Skeletal muscle tissue (tissue), 4 donors: Measurements from ENCODE around the gene GLIS2. TPM values are rescaled to one million over a fixed set of nuclear protein-coding genes. Genes with fewer than 3 reads are reported as not detected.

Experiments
- H3K27ac ChIP-seq: one replicate; pipeline ENCODE4 v1.7.0; 2013; ENCODE audit warnings: mild to moderate bottlenecking, low read depth, low read length, inconsistent platforms
- H3K27me3 ChIP-seq, 3 donors: one replicate each; pipeline ENCODE4 v1.7.0; 2013; ENCODE audit warnings: low read length in 3 of 3; ENCODE audit not compliant: control insufficient read depth in 3 of 3, insufficient read depth in 3 of 3
- H3K36me3 ChIP-seq, 3 donors: one replicate each; pipeline ENCODE4 v1.7.0; 2013; ENCODE audit warnings: low read length in 3 of 3; ENCODE audit not compliant: control insufficient read depth in 3 of 3, insufficient read depth in 3 of 3
- H3K4me1 ChIP-seq, 3 donors: one replicate each; pipeline ENCODE4 v1.7.0; 2013; ENCODE audit warnings: low read length in 3 of 3, mild to moderate bottlenecking in 3 of 3; ENCODE audit not compliant: control insufficient read depth in 3 of 3, insufficient read depth in 3 of 3
- H3K4me3 ChIP-seq, 3 donors: one replicate each; pipeline ENCODE4 v1.7.0; 2013; ENCODE audit warnings: low read length in 3 of 3
- H3K9ac ChIP-seq, 3 donors: one replicate each; pipeline ENCODE4 v1.7.0; 2013; ENCODE audit warnings: low read length in 3 of 3, mild to moderate bottlenecking in 3 of 3, moderate library complexity in 2 of 3, low read depth in 1 of 3
- H3K9me3 ChIP-seq, 3 donors: one replicate each; pipeline ENCODE4 v1.7.0; 2013; ENCODE audit warnings: low read length in 3 of 3; ENCODE audit not compliant: control insufficient read depth in 3 of 3
- total RNA-seq: library from RNA; depleted of rRNA; stranded (reverse); fragments of >200 nt; gene quantifications from one replicate; pipeline ENCODE4 v1.2.3, GENCODE V29; 2014
- donor health status: Osteomylitis.

GLIS2 gene
- total RNA-seq, 1 donor from 2014 or later = 4.2 TPM

DNA sequence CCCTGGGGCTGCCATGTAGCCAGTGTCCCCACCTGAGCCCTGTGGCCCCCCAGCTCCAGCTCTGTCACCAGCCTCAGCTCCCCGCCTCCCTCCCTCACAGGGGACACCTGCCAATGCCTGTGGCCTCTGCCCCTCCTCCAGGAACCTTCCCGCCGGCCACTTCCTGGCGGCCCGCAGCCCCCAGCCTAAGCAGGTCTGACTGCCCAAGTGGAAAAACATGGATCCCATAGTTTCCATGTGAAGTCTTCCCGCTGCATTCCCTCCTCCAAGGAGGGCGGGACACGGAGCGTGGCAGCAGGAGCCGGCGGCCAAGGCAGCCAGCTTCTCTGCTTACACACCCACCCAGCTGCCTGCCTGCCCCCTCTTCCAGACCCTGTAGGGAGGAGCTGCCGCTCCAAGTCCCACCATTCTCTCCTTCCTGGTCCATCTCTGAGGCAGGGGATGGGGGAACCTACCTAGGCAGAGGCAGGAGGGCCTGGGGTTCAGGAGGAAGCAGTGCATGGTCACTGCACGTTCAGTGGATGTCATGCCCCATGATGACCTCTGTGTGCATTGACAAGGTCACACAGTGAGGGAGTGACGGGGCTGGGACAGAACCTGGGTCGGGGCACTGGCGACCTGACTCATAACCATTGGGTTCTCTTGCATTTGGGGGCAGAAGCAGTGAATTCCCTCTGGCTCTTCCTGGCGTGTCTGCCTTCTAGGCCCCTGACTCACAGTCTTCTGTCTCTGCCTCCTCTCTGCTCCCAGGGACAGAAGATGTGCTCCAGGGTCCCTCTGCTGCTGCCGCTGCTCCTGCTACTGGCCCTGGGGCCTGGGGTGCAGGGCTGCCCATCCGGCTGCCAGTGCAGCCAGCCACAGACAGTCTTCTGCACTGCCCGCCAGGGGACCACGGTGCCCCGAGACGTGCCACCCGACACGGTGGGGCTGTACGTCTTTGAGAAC, 64.5 kb downstream of the GLIS2 start:
- Histone ChIP-seq H3K27me3 (no peaks in the 10 kb centered on the region), H3K9ac (no peak overlapping the region), H3K4me1 (peaks cover 40 to 61% (median 55%) of the 10 kb centered on the region in 3 donors)

DNA sequence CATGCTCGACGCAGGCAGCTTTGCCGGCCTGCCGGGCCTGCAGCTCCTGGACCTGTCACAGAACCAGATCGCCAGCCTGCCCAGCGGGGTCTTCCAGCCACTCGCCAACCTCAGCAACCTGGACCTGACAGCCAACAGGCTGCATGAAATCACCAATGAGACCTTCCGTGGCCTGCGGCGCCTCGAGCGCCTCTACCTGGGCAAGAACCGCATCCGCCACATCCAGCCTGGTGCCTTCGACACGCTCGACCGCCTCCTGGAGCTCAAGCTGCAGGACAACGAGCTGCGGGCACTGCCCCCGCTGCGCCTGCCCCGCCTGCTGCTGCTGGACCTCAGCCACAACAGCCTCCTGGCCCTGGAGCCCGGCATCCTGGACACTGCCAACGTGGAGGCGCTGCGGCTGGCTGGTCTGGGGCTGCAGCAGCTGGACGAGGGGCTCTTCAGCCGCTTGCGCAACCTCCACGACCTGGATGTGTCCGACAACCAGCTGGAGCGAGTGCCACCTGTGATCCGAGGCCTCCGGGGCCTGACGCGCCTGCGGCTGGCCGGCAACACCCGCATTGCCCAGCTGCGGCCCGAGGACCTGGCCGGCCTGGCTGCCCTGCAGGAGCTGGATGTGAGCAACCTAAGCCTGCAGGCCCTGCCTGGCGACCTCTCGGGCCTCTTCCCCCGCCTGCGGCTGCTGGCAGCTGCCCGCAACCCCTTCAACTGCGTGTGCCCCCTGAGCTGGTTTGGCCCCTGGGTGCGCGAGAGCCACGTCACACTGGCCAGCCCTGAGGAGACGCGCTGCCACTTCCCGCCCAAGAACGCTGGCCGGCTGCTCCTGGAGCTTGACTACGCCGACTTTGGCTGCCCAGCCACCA, 65.4 kb downstream of the GLIS2 start:
- H3K4me1 ChIP-seq = peaks cover 38 to 53% (median 52%) of the 10 kb centered on the region in 3 donors
- peak overlapping the region in 2 of 3 donors; percentile 36 to 49 for H3K4me3 ChIP-seq
- peaks cover 0 to 15% (median 3%) of the 10 kb centered on the region in 3 donors for H3K36me3 ChIP-seq
- H3K9me3 ChIP-seq = no peaks in the 10 kb centered on the region
- peak overlapping the region; percentile 44 for H3K27ac ChIP-seq
- H3K27me3 ChIP-seq = no peaks in the 10 kb centered on the region
- peak overlapping the region in 2 of 3 donors; percentile 45 to 66 for H3K9ac ChIP-seq

More for the DNA sequence above, 64.5 kb downstream of the GLIS2 start:
- peaks cover 0 to 12% (median under 1%) of the 10 kb centered on the region in 3 donors for H3K36me3 ChIP-seq
- no peak overlapping the region for H3K27ac ChIP-seq
- H3K9me3 ChIP-seq = no peaks in the 10 kb centered on the region
- H3K4me3 ChIP-seq = no peak overlapping the region

DNA sequence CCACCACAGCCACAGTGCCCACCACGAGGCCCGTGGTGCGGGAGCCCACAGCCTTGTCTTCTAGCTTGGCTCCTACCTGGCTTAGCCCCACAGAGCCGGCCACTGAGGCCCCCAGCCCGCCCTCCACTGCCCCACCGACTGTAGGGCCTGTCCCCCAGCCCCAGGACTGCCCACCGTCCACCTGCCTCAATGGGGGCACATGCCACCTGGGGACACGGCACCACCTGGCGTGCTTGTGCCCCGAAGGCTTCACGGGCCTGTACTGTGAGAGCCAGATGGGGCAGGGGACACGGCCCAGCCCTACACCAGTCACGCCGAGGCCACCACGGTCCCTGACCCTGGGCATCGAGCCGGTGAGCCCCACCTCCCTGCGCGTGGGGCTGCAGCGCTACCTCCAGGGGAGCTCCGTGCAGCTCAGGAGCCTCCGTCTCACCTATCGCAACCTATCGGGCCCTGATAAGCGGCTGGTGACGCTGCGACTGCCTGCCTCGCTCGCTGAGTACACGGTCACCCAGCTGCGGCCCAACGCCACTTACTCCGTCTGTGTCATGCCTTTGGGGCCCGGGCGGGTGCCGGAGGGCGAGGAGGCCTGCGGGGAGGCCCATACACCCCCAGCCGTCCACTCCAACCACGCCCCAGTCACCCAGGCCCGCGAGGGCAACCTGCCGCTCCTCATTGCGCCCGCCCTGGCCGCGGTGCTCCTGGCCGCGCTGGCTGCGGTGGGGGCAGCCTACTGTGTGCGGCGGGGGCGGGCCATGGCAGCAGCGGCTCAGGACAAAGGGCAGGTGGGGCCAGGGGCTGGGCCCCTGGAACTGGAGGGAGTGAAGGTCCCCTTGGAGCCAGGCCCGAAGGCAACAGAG, 66.3 kb downstream of the GLIS2 start:
- no peaks in the 10 kb centered on the region for H3K9me3 ChIP-seq
- H3K4me3 ChIP-seq = peak overlapping the region in 2 of 3 donors; percentile 36 to 49
- peaks cover 37 to 54% (median 49%) of the 10 kb centered on the region in 3 donors for H3K4me1 ChIP-seq
- H3K27ac ChIP-seq = peak overlapping the region; percentile 44
- H3K9ac ChIP-seq = peak overlapping the region in 2 of 3 donors; percentile 45 to 66
- peaks cover 0 to 15% (median 3%) of the 10 kb centered on the region in 3 donors for H3K36me3 ChIP-seq
- H3K27me3 ChIP-seq = no peaks in the 10 kb centered on the region

DNA sequence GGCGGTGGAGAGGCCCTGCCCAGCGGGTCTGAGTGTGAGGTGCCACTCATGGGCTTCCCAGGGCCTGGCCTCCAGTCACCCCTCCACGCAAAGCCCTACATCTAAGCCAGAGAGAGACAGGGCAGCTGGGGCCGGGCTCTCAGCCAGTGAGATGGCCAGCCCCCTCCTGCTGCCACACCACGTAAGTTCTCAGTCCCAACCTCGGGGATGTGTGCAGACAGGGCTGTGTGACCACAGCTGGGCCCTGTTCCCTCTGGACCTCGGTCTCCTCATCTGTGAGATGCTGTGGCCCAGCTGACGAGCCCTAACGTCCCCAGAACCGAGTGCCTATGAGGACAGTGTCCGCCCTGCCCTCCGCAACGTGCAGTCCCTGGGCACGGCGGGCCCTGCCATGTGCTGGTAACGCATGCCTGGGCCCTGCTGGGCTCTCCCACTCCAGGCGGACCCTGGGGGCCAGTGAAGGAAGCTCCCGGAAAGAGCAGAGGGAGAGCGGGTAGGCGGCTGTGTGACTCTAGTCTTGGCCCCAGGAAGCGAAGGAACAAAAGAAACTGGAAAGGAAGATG, 67.0 kb downstream of the GLIS2 start:
- no peaks in the 10 kb centered on the region for H3K9me3 ChIP-seq
- peaks cover 32 to 49% (median 44%) of the 10 kb centered on the region in 3 donors for H3K4me1 ChIP-seq
- H3K4me3 ChIP-seq = no peak overlapping the region
- H3K9ac ChIP-seq = peak overlapping the region in 1 of 3 donors; percentile 40
- no peaks in the 10 kb centered on the region for H3K27me3 ChIP-seq
- H3K27ac ChIP-seq = no peak overlapping the region
- H3K36me3 ChIP-seq = peaks cover 2 to 16% (median 7%) of the 10 kb centered on the region in 3 donors

DNA sequence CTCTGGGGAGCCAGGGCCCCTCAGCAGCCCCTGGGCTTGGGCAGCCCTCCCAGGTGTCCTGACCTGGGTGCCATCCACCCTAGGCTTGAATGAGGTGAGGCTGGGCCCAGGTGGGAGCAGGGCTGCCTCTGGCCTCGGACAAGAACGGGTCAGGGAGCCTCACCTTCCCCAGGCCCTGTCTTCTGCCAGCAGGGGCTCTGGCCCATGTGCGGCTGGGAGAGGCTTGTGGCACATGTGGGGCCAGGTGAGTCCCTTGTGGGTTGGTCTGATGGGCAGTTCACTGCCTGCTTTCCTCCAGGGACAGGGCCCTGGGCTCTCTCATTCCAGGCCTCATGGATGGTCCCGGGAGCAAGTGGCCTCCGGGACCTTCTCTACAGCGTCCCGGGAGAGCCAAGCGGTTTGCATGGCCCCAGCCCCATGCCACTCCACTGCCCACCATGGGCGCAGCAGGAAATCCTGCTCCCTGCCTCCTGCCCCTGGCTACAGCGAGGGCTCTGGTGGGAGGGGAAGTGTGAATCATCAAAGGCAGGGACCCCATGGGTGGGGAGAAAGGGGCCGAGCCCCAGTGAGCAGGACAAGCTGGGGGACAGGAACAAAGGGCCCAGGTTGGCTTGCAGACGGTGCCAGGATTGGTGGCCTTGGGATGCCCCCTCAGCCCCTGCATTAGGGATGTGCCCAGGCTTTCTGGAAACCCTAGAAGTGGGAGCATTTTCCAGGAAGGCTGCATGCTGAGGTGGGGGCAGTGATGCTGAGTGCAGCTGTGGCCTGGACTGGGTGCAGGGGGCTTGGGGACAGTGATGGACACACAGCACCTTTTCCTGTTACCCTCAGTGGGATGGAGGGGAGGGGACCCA, 68.0 kb downstream of the GLIS2 start:
- peaks cover 28 to 46% (median 37%) of the 10 kb centered on the region in 3 donors for H3K4me1 ChIP-seq
- H3K27me3 ChIP-seq = no peaks in the 10 kb centered on the region
- H3K36me3 ChIP-seq = peaks cover 2 to 17% (median 7%) of the 10 kb centered on the region in 3 donors
- H3K4me3 ChIP-seq = no peak overlapping the region
- no peaks in the 10 kb centered on the region for H3K9me3 ChIP-seq
- no peak overlapping the region for H3K27ac ChIP-seq
- peak overlapping the region in 1 of 3 donors; percentile 40 for H3K9ac ChIP-seq

DNA sequence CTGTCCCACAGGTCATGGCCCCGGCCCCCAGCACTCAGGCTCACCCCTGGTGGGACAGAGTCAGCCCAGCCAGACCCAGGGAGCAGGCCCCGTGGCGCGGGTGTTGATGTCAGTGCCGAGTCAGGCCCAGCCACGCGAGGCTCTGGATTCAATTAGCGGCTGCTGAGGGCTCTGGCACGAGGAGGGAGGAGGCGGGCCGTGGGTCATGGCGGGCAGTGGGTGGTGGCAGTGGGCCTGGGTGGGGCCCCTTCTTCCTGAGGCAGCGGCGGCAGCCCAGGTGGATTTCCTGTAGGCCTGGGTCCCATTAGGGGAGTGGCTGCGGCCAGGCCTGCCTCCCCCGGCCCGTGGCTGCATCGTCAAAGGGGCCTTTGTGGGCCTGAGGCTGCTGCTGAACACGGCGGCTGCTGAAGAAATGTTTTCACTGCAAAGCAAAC, 68.7 kb downstream of the GLIS2 start:
- H3K9ac ChIP-seq = peak overlapping the region in 1 of 3 donors; percentile 3
- H3K4me3 ChIP-seq = no peak overlapping the region
- no peaks in the 10 kb centered on the region for H3K27me3 ChIP-seq
- peaks cover 28 to 48% (median 38%) of the 10 kb centered on the region in 3 donors for H3K4me1 ChIP-seq
- no peak overlapping the region for H3K27ac ChIP-seq
- no peaks in the 10 kb centered on the region for H3K9me3 ChIP-seq
- H3K36me3 ChIP-seq = peaks cover 2 to 17% (median 7%) of the 10 kb centered on the region in 3 donors

DNA sequence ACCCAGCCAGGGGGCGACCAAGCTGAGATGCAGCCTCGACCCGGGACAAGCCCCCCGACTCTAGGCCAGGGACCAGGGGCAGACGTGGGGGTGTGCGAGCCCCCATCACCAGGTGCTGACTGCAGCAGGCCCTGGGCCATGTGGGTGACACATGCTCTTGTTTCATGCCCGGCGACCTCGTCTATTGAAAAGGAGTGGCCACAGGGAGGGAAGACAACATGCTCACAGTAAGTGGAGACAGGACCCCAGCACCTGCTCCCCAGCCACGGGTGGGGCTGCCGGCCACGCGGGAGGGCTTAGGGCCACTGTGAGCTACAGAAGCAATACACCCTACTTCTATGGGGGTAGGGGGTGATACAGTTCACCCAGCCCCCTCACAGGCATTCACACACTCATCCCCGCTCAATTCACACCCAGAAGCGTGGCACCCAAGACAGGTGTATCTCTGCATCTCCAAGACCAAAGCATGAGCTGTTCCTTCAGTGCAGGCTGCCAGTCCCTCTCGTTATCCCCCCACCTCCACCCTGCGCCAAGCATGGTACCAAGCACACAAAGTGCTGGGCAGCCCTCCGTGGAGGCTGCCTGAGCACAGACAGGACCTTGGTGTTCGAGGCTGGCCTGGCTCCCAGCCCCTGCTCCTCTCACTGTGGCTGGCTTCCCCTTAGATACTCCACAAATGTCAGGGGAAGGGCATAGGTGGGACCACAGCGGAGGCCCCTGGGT, 69.4 kb downstream of the GLIS2 start:
- Histone ChIP-seq H3K27ac (no peak overlapping the region), H3K9ac (no peak overlapping the region), H3K36me3 (peaks cover 4 to 20% (median 7%) of the 10 kb centered on the region in 3 donors), H3K4me3 (no peak overlapping the region), H3K9me3 (no peaks in the 10 kb centered on the region), H3K4me1 (peaks cover 26 to 49% (median 42%) of the 10 kb centered on the region in 3 donors), H3K27me3 (no peaks in the 10 kb centered on the region)
